GM23338 (cell line): ENCODE measurements around the gene TEX30. TPM values are rescaled to one million over a fixed set of nuclear protein-coding genes. Genes with fewer than 3 reads are reported as not detected.

Experiments
- ATAC-seq: fragments of 200-7000 bp; cut with Tn5 transposase; 3 replicates; pipeline ENCODE4 v1.9.1; 2020
- DNase-seq: peaks from one replicate; pipeline ENCODE4 v3.0.0-alpha.2; 2015; ENCODE audit warnings: low spot score
- H2AFZ ChIP-seq: fragments of 200-600 bp; sonication (generic); 2 replicates; pipeline ENCODE4 v1.8.0; 2016; ENCODE audit warnings: antibody characterized with exemption, mild to moderate bottlenecking, moderate library complexity
- H3F3A ChIP-seq: fragments of 200-600 bp; sonication (generic); replicated peaks from 2 replicates; pipeline ENCODE4 v1.8.0; 2017; ENCODE audit warnings: antibody characterized with exemption, mixed run types, low read depth
- H3K27ac ChIP-seq: fragments of 200-600 bp; sonication (generic); 2 replicates; pipeline ENCODE4 v1.6.1; 2016; ENCODE audit warnings: low read depth
- H3K27me3 ChIP-seq: fragments of 200-600 bp; sonication (generic); 2 replicates; pipeline ENCODE4 v1.8.0; 2016; ENCODE audit warnings: mild to moderate bottlenecking, mixed run types, moderate library complexity; ENCODE audit not compliant: insufficient read depth
- H3K36me3 ChIP-seq: fragments of 200-600 bp; sonication (generic); 2 replicates; pipeline ENCODE4 v1.8.0; 2016; ENCODE audit warnings: mild to moderate bottlenecking; ENCODE audit not compliant: insufficient read depth
- H3K4me1 ChIP-seq: fragments of 200-600 bp; sonication (generic); 2 replicates; pipeline ENCODE4 v1.8.0; 2016; ENCODE audit warnings: mild to moderate bottlenecking, moderate library complexity; ENCODE audit not compliant: insufficient read depth
- H3K4me2 ChIP-seq: fragments of 200-600 bp; sonication (generic); 2 replicates; pipeline ENCODE4 v1.7.1; 2017; ENCODE audit warnings: mixed run types
- H3K4me3 ChIP-seq: fragments of 200-600 bp; sonication (generic); 2 replicates; pipeline ENCODE4 v1.6.1; 2016; ENCODE audit warnings: mixed run types
- H3K79me2 ChIP-seq: fragments of 200-600 bp; sonication (generic); replicated peaks from 2 replicates; pipeline ENCODE4 v1.8.0; 2017; ENCODE audit warnings: mild to moderate bottlenecking; ENCODE audit not compliant: insufficient read depth
- H3K9me2 ChIP-seq: fragments of 200-600 bp; sonication (generic); 2 replicates; pipeline ENCODE4 v1.8.0; 2017; ENCODE audit not compliant: insufficient read depth
- H4K20me1 ChIP-seq: fragments of 200-600 bp; sonication (generic); replicated peaks from 2 replicates; pipeline ENCODE4 v1.8.0; 2017; ENCODE audit warnings: mild to moderate bottlenecking; ENCODE audit not compliant: insufficient read depth
- H3K27ac Mint-ChIP-seq: 2 replicates; pipeline ENCODE4 v1.8.0; 2020; ENCODE audit warnings: inconsistent platforms, mild to moderate bottlenecking, moderate library complexity, mixed read lengths
- H3K27me3 Mint-ChIP-seq: 3 replicates; pipeline ENCODE4 v1.8.0; 2022; ENCODE audit warnings: low read depth, mild to moderate bottlenecking, moderate library complexity, mixed read lengths, inconsistent platforms; ENCODE audit not compliant: insufficient read depth, poor library complexity
- H3K36me3 Mint-ChIP-seq: 3 replicates; pipeline ENCODE4 v1.8.0; 2021; ENCODE audit warnings: low read depth, mild to moderate bottlenecking, inconsistent platforms, moderate library complexity, mixed read lengths
- H3K4me1 Mint-ChIP-seq: 3 replicates; pipeline ENCODE4 v1.8.0; 2020; ENCODE audit warnings: mild to moderate bottlenecking, inconsistent platforms, mixed read lengths
- H3K4me3 Mint-ChIP-seq: 3 replicates; pipeline ENCODE4 v1.8.0; 2021; ENCODE audit warnings: moderate library complexity, mild to moderate bottlenecking, inconsistent platforms, mixed read lengths
- H3K9me3 Mint-ChIP-seq: 3 replicates; pipeline ENCODE4 v1.8.0; 2020; ENCODE audit warnings: moderate library complexity, mild to moderate bottlenecking, inconsistent platforms, mixed read lengths
- CREB1 ChIP-seq: fragments of 250-450 bp; sonication (Bioruptor Pico); IDR thresholded peaks from 2 replicates; pipeline ENCODE4 v1.5.0; 2020; ENCODE audit warnings: low read depth, mild to moderate bottlenecking, moderate library complexity
- CTCF ChIP-seq, 2 experiments: fragments of 200-600 bp in 1 of 2; sonication (generic) in 1 of 2; conservative IDR thresholded peaks; 2 replicates each; pipeline versions ENCODE4 v1.5.1 to v1.6.1; 2016 to 2017; ENCODE audit warnings: antibody characterized with exemption in 2 of 2, low read depth in 2 of 2, mild to moderate bottlenecking in 2 of 2, moderate library complexity in 1 of 2
- EZH2 ChIP-seq: fragments of 200-600 bp; sonication (generic); IDR thresholded peaks from one replicate; pipeline ENCODE4 v1.8.0; 2017; ENCODE audit warnings: antibody characterized with exemption, mild to moderate bottlenecking, low read depth; ENCODE audit not compliant: unreplicated experiment
- EZH2phosphoT487 ChIP-seq: fragments of 200-600 bp; sonication (generic); IDR thresholded peaks from one replicate; pipeline ENCODE4 v1.8.1; 2018; ENCODE audit warnings: antibody characterized with exemption; ENCODE audit not compliant: unreplicated experiment
- JUNB ChIP-seq: IDR thresholded peaks from one replicate; pipeline ENCODE4 v1.6.1; 2016; ENCODE audit warnings: antibody characterized with exemption; ENCODE audit not compliant: unreplicated experiment
- NANOG ChIP-seq: IDR thresholded peaks from 2 replicates; pipeline ENCODE4 v1.6.1; 2016; ENCODE audit warnings: antibody characterized with exemption, borderline replicate concordance
- POLR2AphosphoS5 ChIP-seq: IDR thresholded peaks from 2 replicates; pipeline ENCODE4 v1.6.1; 2016; ENCODE audit warnings: antibody characterized with exemption, low read depth
- REST ChIP-seq: IDR thresholded peaks from one replicate; pipeline ENCODE4 v1.6.1; 2018; ENCODE audit warnings: antibody characterized with exemption; ENCODE audit not compliant: unreplicated experiment
- STAT1 ChIP-seq: IDR thresholded peaks from one replicate; pipeline ENCODE4 v1.6.1; 2016; ENCODE audit warnings: antibody characterized with exemption; ENCODE audit not compliant: unreplicated experiment
- ZNF114 ChIP-seq: fragments of 250-450 bp; sonication (Bioruptor Pico); IDR thresholded peaks from 2 replicates; pipeline ENCODE4 v1.5.0; 2020; ENCODE audit warnings: mild to moderate bottlenecking, moderate library complexity
- ZNF331 ChIP-seq: fragments of 250-450 bp; sonication (Bioruptor Pico); IDR thresholded peaks from 2 replicates; pipeline ENCODE4 v1.5.0; 2020; ENCODE audit warnings: low read depth, mild to moderate bottlenecking, moderate library complexity
- polyA plus RNA-seq: library from polyadenylated mRNA; unstranded; fragments of >200 nt; fragmentation: Nextera tagmentation; extraction: Ambion mirVana; gene quantifications from 2 replicates; pipeline ENCODE4 v1.2.1, GENCODE V29; 2016
- total RNA-seq: library from RNA; depleted of rRNA; stranded (reverse); fragments of >200 nt; shearing (Covaris generic); gene quantifications from 2 replicates; pipeline ENCODE4 v1.2.3, GENCODE V29; 2014; rRNA removed
- TF ChIP-seq, protein P1 (sequence below): IDR thresholded peaks from 2 replicates; pipeline ENCODE4 v1.6.1; 2016; ENCODE audit warnings: antibody characterized with exemption

Gene TEX30
- total and polyA plus RNA-seq, 2 experiments from 2014 or later = 6.3 to 28.2 TPM

GRCh38 chr13:102718746-102719145 lies 54.8 kb downstream of the TEX30 start:
- Histone ChIP-seq H3K27me3 (no peaks in the 10 kb centered on the region), H3K4me2 (no peak overlapping the region), H3K36me3 (no peaks in the 10 kb centered on the region), H2AFZ (peak overlapping the region; percentile 74; the same call in 1 of the 2 replicates), H3K27ac (no peak overlapping the region), H3K79me2 (no peaks in the 10 kb centered on the region), H3K4me3 (no peak overlapping the region), H4K20me1 (no peaks in the 10 kb centered on the region), H3K4me1 (no peaks in the 10 kb centered on the region), H3K9me2 (no peaks in the 10 kb centered on the region), H3F3A (no peaks in the 10 kb centered on the region)
- no peaks in the 10 kb centered on the region for H3K36me3 Mint-ChIP-seq
- H3K4me3 Mint-ChIP-seq = no peak overlapping the region
- no peaks in the 10 kb centered on the region for H3K4me1 Mint-ChIP-seq
- ATAC-seq (no peak), DNase-seq (no peak)
- H3K27ac Mint-ChIP-seq = no peak overlapping the region
- H3K9me3 Mint-ChIP-seq = no peaks in the 10 kb centered on the region
- TF ChIP-seq CTCF (conservative IDR thresholded peaks at IDR 0.05; ENCODE audit: low read depth in 2 of 2) (no peak), STAT1 (no peak), NANOG (no peak), CREB1 (CRISPR knock-in tag) (no peak), JUNB (no peak), ZNF114 (CRISPR knock-in tag) (no peak), REST (no peak), POLR2AphosphoS5 (no peak), ZNF331 (CRISPR knock-in tag) (no peak), EZH2 (no peak), EZH2phosphoT487 (no peak)
- TF ChIP-seq, protein P1, sequence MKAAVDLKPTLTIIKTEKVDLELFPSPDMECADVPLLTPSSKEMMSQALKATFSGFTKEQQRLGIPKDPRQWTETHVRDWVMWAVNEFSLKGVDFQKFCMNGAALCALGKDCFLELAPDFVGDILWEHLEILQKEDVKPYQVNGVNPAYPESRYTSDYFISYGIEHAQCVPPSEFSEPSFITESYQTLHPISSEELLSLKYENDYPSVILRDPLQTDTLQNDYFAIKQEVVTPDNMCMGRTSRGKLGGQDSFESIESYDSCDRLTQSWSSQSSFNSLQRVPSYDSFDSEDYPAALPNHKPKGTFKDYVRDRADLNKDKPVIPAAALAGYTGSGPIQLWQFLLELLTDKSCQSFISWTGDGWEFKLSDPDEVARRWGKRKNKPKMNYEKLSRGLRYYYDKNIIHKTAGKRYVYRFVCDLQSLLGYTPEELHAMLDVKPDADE = no peak
- H3K27me3 Mint-ChIP-seq = no peaks in the 10 kb centered on the region

Other genes starting within 250 kb of the TEX30 start
- gene TPP2, start 176.8 kb downstream of the TEX30 start, total RNA-seq = 91.9 and 111 TPM in 2 replicates
- 47.2 and 56.6 TPM in 2 replicates for gene TPP2, start 176.8 kb downstream of the TEX30 start, polyA plus RNA-seq
- not detected in 2 replicates for gene METTL21C, start 78.7 kb downstream of the TEX30 start, total RNA-seq
- gene METTL21C, start 78.7 kb downstream of the TEX30 start, polyA plus RNA-seq = not detected in 2 replicates
- 17.5 and 24.7 TPM in 2 replicates for gene POGLUT2, start 25.2 kb upstream of the TEX30 start, total RNA-seq
- 14.6 and 16.3 TPM in 2 replicates for gene POGLUT2, start 25.2 kb upstream of the TEX30 start, polyA plus RNA-seq
- gene BIVM, start 25.3 kb upstream of the TEX30 start, total RNA-seq = 4.2 and 4.3 TPM in 2 replicates
- 2.3 and 3.2 TPM in 2 replicates for gene BIVM, start 25.3 kb upstream of the TEX30 start, polyA plus RNA-seq
- gene ERCC5, start 72.2 kb upstream of the TEX30 start, total RNA-seq = 25.4 and 33.0 TPM in 2 replicates
- 21.9 and 26.2 TPM in 2 replicates for gene ERCC5, start 72.2 kb upstream of the TEX30 start, polyA plus RNA-seq